Putamen (tissue), 1 donor: Measurements from ENCODE around the gene CDH15.
"Not testable (repeated sequence)": the region's sequence is repeated elsewhere in the genome, so short reads cannot be mapped to it uniquely, and the experiment has no call there.

Experiments used
- DNase-seq: peaks from one replicate; pipeline ENCODE4 v3.0.0-alpha.2; 2016; ENCODE audit warnings: low spot score

CDH15 gene

DNA sequence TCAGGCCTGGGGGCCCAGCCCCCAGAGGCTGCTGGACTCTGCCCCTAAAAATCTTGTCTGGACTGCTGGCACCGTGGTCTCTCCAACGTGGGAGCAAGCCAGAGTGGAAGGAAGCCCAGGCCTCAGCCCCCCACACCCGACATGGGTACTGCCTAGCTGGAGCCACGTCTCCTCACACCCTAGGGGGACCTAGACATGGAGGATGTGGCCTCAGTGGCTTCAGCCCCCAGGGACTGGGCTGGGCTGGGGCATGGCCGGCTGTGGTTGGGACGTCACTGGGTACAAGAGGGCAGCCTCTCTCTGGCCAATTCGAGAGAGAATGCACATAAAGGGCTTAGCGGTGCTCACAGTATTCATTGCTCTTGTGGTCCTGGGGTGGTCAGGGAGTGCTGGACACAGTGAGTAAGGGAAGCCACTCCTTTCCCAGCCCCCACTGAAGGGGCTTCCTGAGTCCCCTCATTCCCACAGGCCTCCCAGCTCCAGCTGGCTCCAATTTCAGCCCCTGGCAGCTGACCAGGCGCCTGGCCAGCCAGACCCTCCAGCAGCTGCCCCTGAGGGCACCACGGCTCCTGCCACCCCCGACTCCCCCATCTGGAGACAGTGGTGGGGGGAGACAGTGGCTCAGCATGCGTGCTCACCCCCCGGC, 1.1 kb downstream of the CDH15 start:
- DNase-seq, result no peak

DNA sequence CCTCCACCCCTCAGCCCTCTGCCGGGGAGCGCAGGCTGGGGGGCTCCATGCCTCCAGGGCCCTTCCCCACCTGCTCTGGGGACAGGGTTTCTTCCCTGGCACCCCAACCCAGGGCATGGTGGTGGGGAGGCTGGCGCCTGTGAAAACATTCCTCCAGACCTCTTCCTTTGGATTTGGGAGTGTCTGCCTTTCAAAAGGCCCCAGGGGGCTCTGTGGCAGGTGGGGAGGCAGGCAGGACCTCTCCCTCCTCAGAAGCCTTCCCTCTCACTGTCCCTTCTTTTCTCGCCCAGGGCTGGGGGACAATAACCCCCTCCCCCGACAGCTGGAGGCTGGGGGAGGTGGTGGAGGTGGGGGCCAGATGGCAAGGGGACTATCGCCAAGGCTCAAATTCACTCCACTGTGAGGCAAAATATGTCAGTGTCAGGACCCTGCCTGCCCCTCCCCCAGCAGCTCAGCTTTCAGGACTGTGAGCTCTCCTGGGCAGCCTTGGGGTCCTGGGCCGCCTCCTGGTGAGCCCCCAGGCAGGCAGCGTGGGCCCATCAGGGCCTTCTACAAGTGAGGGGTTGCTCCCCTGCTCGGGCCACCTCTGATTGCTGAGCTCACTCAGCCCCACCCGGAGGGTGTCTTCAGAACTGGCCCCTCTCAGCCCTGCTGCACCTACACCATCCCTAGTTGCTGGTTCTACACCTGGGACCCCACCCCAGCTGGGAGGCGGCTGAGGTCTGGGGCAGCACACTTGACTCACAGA, 1.8 kb downstream of the CDH15 start:
- no peak for DNase-seq

DNA sequence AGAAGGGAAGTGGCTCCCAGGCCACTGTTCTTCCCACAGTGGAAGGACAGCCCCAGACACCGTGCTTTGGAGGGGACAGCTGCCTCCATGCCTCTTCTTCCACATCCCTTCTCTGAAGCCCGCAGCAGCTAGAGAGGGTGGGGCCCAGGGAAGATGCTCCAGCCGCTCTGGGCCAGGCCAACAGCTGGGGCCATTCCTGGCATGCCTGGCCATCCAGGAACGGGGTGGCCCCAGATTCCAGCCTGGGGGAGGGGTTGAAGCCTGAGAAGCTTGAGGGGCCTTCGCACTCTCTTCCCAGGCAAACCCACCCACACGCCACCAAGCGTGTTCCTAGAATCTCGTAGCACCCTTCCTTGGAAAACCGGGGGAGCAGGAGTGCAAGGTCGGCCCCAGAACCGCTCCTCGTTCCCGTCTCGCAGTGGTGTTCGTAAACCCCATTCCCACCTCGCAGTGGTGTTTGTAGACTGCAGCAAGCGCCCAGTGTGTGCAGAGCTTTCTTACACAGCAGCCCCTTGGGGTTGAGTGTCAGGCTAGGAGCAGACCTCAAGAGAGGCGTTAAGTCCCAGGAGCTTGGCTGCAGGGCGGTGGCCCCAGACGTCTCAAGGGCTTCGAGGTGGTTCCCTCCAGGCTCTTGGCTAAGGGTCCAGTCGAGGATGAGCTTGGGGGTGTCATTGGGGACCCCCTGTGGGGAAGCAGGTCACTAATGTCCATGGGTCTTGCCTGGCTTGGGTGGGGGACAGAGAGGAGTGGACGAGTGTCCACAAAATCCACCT, 2.7 kb downstream of the CDH15 start:
- no peak for DNase-seq

DNA sequence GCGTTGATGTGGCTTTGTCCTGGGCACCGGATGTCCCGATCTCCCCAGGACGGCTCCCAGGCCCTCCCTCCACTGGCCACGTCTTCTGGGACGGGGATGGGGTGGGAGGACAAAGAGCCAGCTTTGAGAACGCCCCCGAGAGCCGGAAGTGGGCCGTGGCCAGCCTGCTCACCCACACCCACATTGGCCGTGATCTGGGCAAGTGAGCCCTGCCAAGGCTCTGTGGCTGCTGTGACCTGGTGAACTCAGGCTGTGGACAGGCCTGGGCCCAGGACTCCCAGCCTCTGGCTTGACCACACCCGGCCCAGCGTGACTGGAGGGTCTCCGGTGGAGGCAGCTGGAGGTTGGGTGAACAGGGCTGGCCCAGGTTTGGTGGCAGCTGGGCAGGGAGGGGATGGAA, 3.3 kb downstream of the CDH15 start:
- DNase-seq, result no peak

DNA sequence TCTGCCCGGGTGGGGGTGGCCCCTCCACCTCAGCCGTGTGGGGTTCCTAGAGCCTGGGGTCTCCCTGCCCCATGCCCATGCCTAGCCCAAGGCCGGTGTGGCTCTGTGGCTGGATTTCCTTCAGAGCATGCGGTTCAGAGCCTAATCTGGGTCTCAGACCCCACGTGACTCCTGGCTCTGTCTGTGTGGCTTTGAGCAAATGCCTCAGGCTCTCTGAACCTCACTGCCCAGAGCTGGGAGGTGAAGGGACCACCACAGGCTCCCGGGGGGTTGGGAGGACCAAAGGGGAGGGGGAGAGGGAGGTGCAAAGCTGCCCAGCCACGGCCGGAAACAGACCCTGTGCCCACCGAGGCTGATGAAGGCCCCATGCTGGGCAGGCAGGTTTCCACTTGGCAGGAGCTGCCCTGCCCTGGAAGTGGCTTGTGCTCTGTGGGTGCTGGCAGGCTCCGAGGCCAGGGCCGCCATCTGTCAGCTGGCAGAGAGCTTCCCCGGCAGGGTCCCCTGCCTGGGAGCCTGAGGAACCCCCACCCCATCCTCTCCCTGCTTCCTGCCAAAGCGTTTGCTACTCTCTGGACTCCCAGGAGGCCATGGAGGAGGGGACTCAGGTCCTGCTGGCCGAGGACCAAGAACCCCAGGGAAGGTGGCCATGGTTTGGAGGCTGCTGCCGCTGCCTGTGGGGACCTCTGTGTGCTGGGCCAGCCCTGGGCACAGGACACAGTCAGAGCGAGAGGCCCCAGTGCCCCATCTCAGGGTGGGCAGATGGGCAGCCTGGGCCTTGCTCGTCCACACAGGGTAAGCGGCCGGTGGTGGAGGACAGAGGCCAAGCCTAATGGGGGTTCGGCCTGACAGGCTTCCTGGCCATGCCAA, 4.0 kb downstream of the CDH15 start:
- DNase-seq, result no peak

DNA sequence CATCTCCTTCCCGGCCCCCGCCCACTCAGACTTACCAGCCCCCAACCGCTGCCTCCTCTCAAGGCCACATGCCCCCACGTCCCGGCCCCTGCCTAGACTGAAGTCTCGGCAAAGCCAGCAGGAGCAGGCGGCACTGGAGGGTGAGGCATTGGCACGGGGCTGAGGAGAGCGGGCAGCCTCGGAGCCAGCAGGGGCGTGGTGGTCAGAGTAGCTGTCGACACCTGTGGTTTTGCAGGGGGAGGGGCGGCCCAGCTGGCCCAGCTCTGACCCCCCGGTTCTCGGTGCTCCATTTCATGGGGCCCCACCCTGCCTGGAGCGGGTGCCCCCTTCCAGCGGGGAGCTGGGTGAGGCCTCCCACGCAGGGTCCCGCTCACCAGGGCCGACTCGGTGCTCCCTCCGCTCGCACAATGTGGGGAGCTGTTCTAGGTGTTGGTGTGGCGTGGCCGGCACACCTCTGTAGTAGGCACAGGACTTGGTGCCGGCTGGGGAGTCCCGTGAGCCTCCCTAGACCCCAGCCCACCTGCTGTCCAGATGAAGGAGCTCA, 4.7 kb downstream of the CDH15 start:
- DNase-seq, result no peak

DNA sequence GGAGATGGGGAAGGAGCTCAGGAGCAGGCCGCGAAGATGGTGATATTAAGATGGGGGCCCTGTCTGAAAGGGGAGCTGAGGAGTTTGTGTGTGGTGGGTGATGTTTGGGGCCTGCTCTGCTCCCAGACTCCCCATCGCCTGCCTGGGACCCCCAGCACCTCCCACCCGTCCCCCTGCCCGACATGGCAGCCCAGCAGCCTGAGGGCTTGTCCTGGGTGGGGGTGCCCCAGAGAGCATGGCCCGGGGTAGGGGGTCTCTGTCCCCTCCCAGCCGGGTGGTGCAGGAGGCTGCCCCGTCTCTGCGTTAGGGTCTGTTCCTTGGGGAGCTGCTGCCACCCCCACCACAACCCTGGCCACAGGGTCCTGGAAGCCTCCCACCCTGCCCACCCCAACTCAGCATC, 5.2 kb downstream of the CDH15 start:
- no peak for DNase-seq

DNA sequence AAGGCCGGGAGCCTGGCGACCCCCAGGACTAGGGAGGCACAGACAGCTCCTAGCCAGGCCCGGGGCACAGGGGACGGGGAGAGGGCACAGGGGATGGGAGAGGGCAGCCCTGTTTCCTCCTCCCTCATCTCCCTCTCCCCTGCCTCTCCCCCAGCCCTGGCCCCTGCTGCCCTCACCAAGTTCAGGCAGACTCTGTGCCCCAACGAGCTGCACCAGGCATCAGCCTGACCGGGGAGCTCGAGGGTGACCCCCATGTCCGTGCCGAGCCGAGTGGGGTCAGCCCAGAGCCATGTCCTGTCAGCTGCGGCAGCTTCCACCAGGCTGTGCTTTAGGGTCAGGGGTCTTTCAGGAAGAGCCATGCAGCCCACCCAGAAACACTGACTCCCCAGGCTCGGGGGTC, 6.0 kb downstream of the CDH15 start:
- DNase-seq, result no peak

DNA sequence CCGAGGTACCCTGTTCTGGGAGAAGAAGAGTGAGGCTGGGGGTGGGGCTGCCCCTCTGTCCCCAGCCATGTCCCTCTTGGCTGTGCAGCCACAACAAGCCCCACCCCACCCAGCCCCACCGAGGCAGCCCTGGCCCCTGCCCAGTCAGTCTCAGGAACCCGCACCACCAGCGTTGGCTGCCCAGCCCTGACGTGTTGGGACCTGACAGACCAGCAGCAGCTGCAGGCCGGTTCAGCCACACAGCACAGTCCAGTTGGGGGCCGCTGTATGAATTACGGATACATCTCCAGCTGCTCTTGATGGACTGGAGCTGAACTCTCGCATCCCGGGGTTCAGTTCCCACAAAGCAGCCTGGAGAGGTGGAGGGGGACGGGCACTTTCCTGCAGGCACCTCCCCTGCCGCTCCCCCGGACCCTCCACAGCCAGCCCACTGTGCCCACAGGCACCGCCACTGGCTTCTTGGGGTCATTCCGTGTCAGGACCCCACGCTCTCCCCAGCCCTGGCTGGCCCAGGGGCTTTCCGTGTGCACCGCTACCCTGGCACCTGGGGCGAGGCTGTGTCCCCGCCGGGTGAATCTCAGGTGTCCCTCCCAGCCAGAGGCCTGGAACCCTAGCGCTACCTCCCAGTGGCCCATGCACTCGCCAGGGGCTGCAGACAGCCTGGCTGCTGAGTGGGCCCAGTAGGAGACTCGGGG, 7.1 kb downstream of the CDH15 start:
- DNase-seq, result no peak

DNA sequence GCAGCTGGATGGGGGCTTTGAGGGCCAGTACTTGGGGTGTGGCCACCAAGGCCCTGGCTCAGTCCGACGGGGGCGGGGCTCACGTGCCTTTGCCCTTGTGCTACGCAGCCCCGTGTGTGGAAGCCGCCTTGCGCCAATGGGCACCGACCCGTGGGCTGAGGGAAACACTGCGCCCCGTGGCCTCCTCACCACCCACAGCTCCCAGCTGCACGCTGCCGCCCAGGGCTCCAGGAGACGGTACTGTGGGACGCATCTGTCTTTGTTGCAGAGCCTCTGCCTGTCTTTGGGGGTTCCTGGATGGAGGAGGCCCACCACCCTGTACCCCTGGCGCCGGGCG, 7.6 kb downstream of the CDH15 start:
- no peak for DNase-seq

DNA sequence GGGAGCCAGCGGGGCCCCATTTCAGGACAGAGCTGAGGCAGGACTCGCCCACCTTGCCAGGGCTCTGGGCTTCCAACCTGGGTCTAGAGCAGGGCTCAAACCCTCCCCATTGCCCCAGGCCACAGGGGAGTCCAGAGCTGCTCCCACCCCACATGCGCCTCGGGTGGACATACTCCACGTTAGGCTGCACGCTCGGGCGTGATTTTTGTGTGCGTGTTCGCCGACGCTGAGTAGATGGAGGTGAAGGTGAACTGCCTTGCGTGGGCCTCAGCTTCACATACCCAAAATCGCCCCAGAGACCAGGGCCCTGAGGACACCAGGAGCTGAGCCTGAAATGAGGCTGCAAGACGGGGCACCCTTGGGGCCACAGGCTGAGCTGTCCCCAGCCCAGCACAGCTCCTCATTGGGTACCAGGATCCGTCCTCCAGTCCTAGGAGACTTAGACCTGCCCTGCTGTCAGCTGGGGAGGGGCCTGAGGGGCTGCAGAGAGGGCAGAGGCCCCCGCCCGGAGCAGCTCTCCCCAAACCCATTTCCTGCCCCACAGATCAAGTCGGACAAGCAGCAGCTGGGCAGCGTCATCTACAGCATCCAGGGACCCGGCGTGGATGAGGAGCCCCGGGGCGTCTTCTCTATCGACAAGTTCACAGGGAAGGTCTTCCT, 8.2 kb downstream of the CDH15 start:
- no peak for DNase-seq

DNA sequence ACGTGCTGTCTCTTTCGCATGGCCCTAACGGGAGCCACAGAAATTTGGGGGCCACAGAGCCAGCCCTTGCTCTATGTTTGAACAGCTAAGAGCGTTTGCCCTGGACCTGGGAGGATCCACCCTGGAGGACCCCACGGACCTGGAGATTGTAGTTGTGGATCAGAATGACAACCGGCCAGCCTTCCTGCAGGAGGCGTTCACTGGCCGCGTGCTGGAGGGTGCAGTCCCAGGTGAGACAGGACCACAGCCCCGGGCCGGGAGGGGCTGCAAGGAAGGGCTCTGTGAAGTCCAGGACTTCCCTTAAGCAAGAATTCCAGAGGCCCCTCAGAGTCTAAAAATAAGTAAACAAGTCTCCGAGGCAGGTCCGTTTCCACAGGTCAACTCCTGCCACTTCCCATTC, 11.9 kb downstream of the CDH15 start:
- no peak for DNase-seq

DNA sequence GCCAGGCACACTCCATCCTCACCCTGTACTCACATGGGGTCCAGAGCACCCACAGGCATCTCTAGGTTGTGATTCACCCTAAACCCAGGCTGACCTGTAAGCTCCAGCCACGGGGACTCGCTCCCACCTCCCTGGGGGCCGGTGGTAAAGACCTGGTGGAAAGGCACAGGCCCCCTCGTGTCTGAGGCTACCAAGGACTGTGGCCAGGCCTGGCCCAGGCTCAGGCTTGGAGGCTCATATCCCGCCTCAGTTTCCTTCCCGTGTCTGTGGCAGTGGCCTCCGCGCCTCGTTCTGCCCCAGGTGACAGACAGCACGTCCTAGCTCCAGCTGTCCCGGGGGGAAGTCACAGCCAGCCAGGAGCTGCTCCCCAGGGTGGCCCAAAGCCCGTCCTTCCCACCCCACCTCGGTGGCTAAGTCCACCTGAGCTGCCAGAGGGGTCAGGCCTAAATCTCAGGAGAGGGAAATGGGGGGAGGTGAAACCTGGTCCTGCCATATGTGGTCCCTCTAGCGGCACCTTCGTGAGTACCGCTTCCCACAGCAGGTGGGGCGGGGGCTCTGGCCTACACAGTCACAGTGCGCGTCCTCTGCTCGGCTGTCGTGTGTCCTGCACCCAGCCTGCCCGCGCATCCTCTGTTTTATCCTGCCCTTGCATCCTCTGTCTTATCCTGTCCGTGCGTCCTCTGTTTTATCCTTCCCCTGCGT, 12.6 kb downstream of the CDH15 start:
- no peak for DNase-seq

DNA sequence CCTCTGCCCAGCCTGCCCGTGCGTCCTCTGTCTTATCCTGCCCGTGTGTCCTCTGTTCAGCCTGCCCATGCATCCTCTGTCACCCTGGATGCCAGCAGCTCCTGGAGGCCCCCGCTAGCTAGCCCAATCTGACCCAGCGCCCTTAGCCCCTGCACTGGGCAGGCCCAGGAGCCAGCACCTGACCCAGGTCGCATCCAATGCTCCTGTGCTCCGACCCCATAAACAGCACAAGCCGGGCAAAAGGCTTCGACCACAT, 13.1 kb downstream of the CDH15 start:
- no peak for DNase-seq

DNA sequence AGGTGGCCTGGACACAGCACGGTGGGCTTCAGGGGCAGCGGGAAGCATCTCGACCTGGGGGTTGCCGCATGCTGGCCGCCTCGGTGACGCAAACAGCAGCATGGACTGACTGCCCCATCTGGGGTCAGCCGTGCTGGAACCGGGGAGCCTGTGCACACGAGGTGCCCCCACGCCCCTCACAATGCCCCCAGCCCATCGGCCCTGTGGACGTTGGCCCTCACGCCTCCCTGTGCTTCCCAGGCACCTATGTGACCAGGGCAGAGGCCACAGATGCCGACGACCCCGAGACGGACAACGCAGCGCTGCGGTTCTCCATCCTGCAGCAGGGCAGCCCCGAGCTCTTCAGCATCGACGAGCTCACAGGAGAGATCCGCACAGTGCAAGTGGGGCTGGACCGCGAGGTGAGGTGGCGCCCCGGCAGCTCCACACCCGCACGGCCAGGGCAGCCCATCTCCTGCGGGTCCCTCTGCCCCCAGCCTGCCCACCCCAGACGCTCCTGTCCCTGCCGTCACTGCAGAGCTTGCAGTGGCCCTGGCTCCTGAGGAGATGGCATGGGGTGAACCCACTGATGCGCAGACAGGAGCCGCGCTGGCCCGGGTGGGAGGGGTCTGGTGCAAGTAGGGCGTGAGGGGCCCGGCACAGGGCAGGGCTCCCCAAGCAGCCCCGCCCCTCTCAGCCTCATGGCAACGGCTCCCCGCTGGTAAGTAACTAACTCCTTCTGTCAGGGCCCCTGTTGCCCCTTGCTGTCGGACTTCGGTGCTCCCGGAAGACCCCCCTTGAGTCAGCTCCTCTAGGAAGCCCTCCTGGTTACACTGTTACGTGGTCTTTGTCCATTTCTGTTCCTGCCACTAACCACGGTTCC, 13.6 kb downstream of the CDH15 start:
- no peak for DNase-seq

DNA sequence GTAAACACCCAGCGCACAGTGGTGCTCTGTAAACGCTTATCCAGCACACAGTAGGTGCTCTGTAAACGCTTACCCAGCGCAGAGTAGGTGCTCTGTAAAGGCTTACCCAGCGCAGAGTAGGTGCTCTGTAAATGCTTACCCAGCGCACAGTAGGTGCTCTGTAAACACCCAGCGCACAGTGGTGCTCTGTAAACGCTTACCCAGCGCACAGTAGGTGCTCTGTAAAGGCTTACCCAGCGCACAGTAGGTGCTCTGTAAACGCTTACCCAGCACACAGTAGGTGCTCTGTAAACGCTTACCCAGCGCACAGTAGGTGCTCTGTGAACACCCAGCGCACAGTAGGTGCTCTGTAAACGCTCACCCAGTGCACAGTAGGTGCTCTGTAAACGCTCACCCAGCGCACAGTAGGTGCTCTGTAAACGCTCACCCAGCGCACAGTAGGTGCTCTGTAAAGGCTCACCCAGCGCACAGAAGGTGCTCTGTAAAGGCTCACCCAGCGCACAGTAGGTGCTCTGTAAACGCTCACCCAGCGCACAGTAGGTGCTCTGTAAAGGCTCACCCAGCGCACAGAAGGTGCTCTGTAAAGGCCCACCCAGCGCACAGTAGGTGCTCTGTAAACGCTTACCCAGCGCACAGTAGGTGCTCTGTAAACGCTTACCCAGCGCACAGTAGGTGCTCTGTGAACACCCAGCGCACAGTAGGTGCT, 14.5 kb downstream of the CDH15 start:
- not testable (repeated sequence) for DNase-seq

DNA sequence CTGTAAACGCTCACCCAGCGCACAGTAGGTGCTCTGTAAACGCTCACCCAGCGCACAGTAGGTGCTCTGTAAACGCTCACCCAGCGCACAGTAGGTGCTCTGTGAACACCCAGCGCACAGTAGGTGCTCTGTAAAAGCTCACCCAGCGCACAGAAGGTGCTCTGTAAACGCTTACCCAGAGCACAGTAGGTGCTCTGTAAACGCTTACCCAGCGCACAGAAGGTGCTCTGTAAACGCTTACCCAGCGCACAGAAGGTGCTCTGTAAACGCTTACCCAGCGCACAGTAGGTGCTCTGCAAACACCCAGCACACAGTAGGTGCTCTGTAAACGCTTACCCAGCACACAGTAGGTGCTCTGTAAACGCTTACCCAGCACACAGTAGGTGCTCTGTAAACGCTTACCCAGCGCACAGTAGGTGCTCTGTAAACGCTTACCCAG, 15.1 kb downstream of the CDH15 start:
- DNase-seq, result not testable (repeated sequence)

DNA sequence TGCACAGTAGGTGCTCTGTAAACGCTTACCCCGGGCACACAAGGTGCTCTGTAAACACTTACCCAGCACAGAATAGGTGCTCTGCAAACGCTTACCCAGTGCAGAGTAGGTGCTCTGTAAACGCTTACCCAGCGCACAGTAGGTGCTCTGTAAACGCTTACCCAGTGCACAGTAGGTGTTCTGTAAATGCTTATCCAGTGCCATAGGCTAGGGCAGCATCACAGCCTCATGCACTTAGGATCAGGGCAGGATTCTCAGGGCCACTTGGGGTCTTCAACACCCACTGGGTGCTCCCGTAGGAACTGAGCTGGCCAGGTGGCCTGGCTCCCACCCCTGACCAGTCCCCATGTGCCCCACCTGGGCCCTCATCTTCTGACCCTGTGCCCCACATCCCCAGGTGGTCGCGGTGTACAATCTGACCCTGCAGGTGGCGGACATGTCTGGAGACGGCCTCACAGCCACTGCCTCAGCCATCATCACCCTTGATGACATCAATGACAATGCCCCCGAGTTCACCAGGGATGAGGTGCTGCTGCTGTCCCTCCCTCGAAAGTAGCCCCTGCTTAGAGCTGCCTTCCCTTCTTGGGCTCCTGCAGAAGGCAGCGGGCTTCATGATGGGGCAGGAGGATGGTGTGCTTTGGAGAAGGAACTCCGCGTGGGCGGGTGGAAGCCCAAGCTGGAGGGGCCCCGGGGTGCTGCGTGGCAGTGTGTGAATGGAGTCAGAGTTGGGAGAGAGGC, 15.7 kb downstream of the CDH15 start:
- no peak for DNase-seq
